NCI-H345 treated with DMSO at 0.1 percent for 48 hours (cell line): ENCODE data around the gene KRT82.
A peak's percentile ranks its signal among the peaks of the same experiment; 100 is the strongest.
"Not testable (repeated sequence)": the region's sequence is repeated elsewhere in the genome, so short reads cannot be mapped to it uniquely, and the experiment has no call there.

ENCODE experiments used
- DNase-seq: peaks from one replicate; lab custom pipeline; 2025; ENCODE audit not compliant: unreplicated experiment; lab: John Stamatoyannopoulos, UW

Gene KRT82

DNA sequence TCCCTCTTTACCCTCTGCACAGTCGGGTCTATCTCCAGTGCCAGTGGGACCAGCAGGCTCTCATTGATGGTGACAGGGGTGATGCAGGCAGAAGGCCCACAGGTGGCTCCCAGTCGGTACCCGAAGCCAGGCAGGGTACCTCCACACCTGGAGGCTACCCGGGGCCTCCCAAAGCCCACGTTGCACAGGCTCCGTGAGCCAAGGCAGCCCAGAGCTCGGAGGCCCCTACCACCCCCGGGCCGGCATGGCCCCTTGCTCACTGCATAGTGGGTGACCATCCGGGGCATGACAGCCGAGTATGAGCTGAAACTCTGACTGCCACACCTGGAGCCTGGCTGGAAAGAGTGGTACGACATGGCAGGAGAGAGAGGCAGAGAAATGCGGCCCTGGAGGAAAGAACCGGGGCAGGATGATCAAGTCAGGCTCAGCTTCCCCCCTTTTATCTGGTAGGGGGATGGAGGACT lies at the start of gene KRT82:
TSS of gene KRT82 (minus strand) at position 414 of the 464 bp plus-strand sequence. CDS start at position 356, 58 bp downstream.
- DNase-seq: no peak

DNA sequence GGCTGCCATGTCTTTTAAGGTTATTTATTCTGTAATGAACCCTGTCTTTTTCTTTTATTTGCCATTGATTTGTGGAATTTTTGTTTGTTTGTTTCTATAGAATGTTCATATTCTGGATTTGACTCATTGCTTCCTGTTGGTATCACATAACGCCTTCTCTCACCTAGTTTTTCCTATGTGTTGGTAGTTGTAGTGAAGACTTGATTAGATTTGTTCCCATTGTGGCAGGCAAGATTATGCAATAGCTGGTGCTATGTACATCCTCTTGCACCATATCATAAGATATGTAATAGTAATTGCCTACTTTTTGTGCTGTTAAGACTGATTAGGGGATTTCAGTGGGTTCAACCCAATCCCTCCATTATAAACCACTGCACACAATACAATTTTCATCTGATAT lies 49.7 kb upstream of the KRT82 start:
- DNase-seq: no peak

DNA sequence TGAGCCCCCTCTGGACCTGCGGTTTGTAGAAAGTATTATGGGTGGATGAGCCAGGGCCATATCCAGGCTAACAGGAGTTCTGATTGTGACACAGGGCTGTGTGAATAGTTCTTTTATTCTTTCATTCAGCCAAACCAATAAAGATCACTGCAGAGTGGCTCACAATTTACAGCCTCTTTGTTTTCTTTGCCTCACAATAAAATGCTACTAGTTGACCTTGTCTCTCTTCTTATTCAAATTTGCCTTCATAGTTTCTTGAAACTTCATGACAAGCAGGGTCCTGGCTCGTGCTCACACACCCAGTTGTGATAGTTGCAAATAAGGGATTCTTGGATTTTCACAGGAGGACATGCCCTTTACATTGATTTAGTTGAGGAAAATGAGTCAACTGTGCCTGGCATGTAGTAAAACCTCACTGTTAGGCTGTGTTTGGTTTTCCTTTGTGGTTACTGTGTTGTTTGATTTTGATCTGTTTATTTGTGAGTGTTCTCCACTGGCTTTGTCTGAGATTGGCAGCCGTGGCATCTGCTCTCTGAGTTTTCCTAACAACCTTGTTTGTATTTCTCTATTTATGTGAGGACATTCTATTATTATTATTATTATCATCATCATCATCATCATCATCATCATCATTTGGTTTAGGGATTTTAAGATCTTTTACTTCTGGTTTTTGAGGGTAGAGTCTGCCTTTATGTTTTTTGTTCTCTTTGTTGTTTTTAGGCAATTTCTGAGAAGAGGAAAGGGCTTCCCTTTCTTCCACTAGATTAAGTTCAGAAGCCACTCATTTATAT lies 48.5 kb upstream of the KRT82 start:
- peak; percentile 20 for DNase-seq

DNA sequence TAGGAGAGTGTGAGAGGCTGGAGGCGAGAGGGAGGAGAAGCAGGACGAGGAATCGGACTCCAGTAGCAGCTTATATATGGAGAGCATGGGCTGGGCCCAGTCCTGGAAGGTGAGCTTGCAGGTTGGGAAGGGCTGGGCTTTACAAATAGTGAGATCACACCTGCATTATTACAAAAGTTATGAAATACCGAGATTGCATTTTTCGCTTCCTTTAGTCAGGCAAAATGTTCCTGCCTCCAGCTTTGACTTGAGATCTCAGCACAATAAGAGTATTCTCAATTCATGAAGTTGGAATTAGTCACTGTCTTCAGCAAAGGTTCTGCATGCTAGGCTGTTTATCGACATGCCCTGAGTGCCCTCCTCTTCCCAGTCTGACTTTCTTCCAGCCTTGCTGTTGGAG lies 46.0 kb upstream of the KRT82 start, which contains the start of gene KRT6B:
TSS of gene KRT6B (minus strand) at position 46 of the 400 bp plus-strand sequence. CDS start 68 bp downstream, outside the sequence.
- no peak for DNase-seq

DNA sequence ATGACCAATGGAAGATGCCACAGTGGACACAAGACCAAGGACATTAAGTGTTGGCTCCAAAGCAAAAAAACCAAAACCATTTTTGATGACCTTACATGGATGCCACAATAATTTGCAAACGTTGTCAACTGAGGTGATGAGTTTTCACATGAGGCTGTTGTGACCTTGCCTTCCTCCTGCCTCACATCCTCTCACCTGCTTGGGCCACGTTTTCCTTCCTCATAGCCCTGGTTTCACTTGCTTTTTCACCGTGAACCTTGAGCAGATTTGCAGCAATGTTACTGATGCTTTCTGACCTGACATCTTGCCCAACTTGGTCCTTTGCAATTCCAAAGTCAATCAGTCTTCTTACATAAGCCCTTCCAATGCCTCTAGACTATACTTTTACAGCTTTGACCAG lies 42.1 kb upstream of the KRT82 start:
- no peak for DNase-seq

DNA sequence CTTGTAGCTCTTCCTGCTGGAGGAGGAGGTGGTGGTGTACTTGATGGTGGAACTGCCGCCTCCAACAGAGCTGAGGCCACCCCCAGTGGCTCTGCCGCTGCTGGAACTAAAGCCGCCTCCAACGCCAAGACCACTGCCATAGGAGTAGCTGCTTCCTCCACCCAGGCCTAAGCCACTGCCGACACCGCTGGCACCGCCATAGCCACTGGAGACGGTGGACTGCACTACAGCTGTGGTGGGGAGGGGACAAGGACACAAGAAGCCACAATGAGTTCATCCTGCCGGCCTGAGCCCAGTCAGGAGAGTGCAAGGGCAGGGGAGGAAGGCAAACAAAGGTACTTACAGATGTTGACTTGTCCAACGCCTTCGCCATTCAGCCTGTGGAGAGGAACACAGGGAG lies 41.1 kb upstream of the KRT82 start:
- not testable (repeated sequence) for DNase-seq

DNA sequence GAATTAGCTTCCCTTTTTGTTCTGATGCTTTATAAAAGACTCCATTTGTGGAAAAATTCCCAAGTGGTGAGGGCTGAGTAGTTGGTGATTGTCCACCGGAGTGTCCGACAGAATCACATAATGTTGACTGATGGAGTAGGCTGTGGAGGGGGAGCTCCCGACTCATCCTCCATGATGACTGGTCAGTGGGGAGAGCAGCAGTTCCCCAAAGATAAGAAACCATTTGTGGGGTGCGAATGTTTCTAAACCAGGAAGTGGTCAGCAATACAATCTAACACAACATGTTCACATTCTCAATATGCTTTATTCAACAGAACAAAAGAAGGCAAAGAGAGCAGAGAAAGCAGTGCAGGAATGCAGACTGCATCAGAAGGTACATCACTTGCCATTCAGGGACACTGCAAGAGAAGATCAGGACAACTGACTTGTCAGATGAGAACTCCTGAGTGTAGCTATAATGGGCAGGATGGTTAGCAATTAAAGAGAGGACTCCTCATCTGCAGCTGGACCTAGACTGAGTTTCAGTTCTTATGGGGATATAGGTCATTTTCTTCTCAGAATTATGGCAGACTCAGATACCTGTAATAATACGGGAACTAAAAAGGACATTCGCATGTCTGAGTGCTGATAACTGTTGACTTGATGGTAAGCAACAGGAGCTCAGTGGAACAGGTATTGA lies 40.4 kb upstream of the KRT82 start:
- no peak for DNase-seq

DNA sequence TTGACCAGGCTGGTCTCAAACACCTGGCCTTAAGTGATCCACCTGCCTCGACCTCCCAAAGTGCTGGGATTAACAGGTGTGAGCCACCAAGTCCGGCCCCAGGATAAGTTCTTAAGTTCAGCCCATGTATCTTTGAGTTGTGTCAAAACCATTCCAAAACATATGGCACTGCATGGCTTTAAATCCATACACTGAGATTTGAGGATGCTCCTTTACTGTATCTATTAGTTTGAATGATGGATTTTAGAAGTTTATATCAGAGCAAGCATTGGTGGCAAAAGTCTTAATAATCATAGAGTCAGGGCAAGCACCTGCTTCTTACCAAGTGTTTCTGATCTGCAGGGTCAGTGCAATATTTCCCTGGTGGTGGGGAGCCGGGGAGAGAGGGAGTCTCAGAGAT lies 39.7 kb upstream of the KRT82 start:
- no peak for DNase-seq

DNA sequence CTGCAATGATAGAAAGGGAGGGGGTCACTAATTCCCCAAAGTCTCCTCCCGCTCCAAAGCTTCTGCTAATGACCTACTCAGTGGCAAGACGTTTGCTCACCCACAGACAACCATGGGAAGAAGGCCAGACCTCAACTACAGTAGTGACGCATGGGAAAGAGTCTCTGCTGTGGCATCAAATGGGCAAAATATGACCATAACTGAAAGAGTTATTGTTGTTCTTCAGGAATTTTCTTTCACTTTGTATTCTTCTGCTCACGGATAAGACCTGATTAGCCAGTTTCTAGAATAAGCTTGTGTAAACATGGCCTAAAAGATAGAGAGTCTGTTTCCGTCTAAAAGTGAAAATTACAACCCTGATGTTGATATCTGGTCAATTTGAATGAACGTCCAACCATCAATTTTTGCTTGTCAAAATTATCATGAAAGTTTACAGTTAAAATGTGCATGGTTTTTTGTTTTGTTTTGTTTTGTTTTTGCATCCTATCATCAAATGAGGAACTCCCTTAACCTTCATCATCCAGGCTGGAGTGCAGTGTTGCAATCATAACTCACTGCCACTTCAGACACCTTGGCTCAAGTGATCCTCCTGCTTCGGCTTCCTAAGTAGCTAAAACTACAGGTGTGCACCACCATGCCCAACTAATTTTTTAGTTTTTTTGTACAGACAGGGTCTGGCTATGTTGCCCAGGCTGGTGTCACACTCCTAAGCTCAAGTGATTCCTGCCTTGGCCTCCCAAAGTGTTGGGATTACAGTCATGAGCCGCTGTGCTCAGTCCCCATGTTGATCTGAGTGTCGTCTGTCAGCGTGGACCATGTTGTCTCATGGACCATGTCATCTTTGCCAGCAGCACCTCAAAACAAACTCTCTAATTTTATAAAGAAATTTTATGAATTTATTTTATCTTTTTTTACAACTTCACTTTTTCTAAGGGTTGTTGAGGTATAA lies 38.8 kb upstream of the KRT82 start:
- no peak for DNase-seq

DNA sequence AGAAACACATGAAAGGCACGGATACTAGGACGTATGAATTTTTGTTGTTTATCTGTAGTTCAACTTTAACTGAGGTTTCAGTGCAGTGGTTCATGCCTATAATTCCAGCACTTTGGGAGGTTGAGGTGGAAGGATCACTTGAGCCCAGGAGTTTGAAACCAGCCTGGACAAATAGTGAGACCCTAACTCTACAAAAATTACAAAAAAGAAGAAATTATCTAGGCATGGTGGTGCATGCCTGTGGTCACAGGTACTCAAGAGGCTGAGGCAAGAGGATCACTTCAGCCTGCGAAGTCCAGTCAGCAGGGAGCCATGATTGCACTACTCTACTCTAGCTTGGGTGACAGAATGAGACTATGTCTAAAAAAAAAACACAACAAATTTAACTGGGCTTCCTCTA lies 37.8 kb upstream of the KRT82 start:
- no peak for DNase-seq

DNA sequence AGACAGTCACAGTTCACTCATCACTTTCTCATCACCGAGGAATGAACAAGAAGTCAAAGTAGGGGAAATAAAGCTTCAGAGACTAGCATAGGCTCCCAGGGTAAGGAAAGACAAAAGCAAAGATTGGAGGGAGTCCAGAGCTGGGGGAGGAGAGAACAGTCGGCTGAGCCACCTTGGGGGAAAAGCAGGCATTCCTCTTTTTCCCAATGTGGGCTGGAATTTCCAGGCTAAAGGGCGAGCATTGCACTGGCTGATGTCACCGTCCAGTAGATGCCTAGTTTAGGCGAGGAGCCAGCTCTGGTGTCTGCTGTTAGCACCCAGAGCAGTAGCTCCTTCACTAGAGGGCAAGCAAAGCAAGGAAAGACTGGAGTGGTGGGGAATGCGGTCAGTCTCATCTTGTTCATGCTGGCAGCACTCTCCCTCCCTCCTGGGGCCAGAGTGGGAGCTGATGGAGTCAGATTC lies 36.5 kb upstream of the KRT82 start:
- DNase-seq: no peak

DNA sequence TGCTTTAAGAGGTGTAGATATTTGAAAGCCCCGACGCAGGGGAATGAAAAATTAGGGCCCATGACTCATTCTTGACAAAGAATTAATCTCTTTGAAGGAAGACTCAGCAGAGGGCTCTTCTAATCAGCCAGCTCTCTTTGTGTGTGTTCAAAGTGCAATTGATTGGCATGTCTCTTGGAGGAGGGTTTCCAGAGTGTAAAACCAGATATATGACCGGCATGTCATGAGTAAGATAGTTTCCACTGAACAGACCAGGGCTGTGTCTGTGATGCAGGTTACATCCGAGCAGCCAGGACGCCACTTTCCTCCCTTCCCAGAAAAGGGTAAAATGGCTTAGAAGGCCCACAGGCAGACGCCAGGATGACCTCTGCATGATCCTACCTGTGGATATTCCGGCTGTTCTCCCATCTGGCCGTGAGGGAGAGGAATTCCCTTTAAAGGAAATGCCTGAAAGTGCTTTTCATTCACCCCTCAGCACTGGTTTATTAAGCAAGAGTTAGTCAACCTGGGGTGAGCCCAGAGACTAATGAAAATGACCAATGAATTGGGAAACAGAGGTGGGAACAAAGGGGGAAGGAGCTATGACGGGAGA lies 35.3 kb upstream of the KRT82 start:
- no peak for DNase-seq

DNA sequence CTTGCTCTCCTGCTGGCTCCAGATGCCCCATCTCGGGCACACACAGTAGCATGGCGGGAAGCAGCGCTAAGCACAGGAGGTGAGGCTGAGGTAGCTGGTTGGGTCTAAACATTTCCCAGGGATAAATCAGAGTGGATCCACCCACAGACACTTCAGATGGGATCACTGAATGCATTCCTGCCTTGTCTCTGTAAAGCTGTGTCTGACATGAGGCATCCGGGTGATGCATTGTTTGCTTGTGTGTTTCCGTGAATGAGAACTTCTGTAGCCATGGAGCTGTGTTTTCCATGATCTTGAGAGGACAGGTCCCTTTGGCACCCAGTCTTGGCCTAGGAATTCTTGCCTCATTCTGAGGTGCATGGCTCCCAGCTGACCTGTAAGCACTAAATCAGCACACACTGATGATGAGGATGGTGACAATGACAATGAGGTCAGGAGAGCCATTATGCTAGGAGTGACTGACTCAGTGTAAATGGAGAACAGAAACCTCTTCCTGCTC lies 34.7 kb upstream of the KRT82 start:
- DNase-seq: no peak

DNA sequence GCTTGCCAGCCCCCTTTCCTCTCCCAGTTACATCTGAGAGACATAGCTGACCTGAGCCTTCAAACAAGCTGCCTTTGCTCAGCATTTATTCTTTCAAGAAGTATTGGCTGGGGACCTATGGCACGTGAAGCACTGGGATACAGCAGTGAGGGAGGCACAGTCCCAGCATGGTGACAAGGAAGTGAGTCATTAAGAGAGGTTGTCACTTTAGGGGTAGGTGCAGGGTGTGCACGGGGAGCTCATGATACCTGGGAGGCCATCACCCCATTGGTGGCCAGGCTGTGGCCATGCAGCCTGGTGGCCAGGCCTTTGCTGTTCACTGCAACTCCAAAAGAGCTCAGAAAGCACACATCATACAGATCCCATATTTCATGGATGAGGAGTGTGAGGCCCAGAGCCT lies 33.7 kb upstream of the KRT82 start:
- DNase-seq: no peak

DNA sequence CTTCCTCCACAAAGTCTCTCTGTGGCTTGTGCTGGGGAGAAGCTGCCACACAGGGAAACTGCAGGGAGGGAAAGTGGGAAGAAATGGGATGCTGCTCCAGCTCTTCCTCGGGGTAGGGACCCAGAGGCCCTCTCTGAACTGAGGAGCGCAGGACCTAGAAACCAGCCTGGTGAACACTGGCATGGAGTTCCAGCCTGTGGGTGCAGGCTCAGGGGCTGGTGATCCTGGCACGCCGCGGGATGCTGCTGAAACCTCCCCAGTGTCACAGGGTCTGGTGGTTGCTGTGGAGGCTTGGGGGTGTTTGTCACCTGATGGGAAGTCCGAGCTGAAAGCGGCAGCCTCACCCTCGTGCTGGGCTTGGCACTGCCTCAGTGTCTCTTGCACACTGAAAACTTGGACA lies 33.3 kb upstream of the KRT82 start:
- DNase-seq: no peak

DNA sequence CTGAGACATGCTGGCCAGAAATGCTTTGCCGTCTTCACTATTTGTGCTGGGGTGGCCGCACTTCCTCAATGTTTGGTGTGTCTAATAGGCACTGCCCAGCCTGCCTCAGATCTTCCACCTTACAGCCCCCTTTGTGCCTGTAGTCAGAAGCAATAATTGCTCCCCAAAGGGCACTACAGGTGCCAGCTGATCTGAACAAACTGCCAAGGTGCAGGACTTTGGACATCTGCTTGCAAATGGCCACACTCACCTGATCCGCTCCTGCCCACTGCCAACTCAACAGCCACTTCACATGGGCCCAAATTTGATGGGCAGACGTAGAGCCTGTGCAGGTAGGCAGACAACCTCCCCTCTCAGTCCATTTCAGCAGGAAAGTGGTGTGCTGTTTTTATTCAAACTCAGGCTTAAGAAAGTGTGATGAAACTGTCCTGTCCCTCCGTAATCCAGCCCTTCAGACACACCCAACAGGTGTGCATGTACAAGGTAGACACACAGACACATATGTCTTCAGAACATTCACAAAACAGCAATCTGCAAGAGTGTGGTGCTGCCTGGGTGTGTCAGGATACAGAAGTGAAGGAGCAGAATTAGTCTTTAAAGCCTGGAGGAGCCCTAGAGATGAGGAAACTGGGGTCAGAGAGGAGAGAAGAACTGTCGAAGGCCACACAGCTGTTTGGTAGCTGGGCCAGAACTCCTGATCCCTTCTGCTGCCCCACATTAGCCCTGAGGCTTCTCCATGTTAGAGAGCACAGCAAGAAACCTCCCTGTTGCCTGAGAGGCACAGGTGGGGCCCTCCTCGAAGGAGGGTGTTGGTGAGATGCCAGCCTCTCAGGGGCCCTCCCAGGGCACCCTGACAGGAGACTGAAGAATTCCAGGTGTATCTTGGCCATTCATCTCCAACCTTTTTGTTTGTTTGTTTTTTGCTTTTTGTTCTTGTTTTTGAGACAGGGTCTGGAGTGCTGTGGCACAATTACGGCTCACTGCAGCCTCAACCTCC lies 32.5 kb upstream of the KRT82 start:
- no peak for DNase-seq

DNA sequence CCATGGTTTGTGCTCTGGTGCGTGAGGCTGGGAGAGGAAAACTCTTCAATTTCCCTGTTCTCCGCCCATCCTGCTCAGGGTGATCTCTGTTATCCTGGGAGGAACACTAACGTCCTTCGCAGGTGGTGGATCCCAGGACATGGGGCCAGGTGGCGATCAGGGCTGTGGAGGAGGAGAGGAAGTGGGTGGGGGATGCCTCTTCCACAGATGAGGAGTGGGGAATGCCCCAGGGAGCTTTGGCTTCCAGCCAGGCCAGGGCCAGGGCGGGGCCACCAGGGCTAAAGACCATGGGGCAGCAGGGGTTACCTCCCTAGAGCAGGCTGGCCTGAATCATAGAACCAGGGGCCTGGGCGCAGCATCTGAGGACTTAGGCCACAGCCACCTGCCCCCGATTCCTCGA lies 31.4 kb upstream of the KRT82 start:
- no peak for DNase-seq

DNA sequence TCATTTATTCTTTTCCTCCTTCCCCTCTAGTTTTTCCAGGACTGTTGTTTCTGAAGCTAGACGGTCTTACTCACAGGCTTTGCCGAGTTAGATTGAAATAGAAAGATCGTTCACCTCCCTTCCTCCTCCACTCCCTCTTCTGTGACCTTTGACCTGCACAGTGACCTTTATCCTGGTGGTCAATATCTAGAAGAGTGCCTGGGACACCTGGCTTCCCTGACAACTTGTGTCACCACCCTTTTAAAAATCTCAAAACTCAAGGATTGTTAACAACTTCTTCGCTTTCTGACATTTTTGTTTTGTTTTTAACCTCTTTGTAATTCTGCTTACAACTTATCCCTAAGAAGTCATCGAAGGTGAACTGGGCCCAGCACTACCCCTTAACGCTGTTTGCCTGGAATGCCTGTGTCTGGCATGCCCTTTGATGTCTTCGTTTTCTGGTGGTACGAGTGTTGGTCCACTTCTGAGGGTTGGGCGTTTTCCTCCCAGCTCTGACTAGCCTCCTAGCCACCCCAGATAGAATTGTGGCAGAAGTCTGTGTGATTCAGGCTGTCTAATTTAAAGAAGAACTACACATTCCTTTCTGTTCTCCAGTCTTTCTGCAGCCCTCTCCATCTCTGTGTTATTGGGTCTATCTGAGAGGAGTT lies 30.8 kb upstream of the KRT82 start:
- DNase-seq: no peak
